Kidney (tissue), 14 donors: ENCODE data around the gene KRTAP10-3. TPM values are rescaled to one million over a fixed set of nuclear protein-coding genes. Genes with fewer than 3 reads are reported as not detected.
A peak's percentile ranks its signal among the peaks of the same experiment; 100 is the strongest.

Source experiments
- DNase-seq, 5 donors: peaks; one replicate each; pipeline ENCODE4 v3.0.0-alpha.2; 2013 to 2020
- FAIRE-seq: peaks from 2 replicates; lab custom pipeline; 2012; peaks lifted over from hg19 to GRCh38; lab: Jason Lieb, UNC
- H3K27ac ChIP-seq, 2 donors: one replicate each; pipeline ENCODE4 v1.7.0; 2013; ENCODE audit warnings: low read depth in 2 of 2, low read length in 2 of 2, inconsistent platforms in 1 of 2
- H3K27me3 ChIP-seq: one replicate; pipeline ENCODE4 v1.7.1; 2013; ENCODE audit warnings: low read length, inconsistent platforms; ENCODE audit not compliant: control insufficient read depth, insufficient read depth
- H3K36me3 ChIP-seq, 3 donors: one replicate each; pipeline versions ENCODE4 v1.7.0 to v1.7.1; 2013; ENCODE audit warnings: low read length in 3 of 3, control low read depth in 1 of 3, inconsistent platforms in 1 of 3; ENCODE audit not compliant: insufficient read depth in 3 of 3, control insufficient read depth in 2 of 3
- H3K4me1 ChIP-seq, 3 donors: one replicate each; pipeline versions ENCODE4 v1.7.0 to v1.7.1; 2013; ENCODE audit warnings: low read length in 3 of 3, inconsistent platforms in 1 of 3, low read depth in 1 of 3; ENCODE audit not compliant: control insufficient read depth in 2 of 3, insufficient read depth in 2 of 3
- H3K4me3 ChIP-seq, 3 donors: one replicate each; pipeline versions ENCODE4 v1.7.0 to v1.8.1; 2013; ENCODE audit warnings: low read length in 3 of 3, control low read depth in 1 of 3, inconsistent platforms in 1 of 3
- H3K9ac ChIP-seq, 3 donors: one replicate each; pipeline versions ENCODE4 v1.7.0 to v1.7.1; 2013; ENCODE audit warnings: low read length in 3 of 3, control low read depth in 1 of 3, inconsistent platforms in 1 of 3
- H3K9me3 ChIP-seq, 3 donors: one replicate each; pipeline versions ENCODE4 v1.7.0 to v1.7.1; 2013; ENCODE audit warnings: low read length in 3 of 3, control low read depth in 1 of 3, inconsistent platforms in 1 of 3; ENCODE audit not compliant: control insufficient read depth in 2 of 3, insufficient read depth in 1 of 3
- intact Hi-C: fragments of 100-400 bp; cut with DNase I; formaldehyde crosslinking; loops from one replicate; pipeline ENCODE4 v1.11.1; 2022
- polyA plus RNA-seq: library from polyadenylated mRNA; stranded (reverse); fragments of 350-450 nt; fragmentation: Illumina TruSeq; extraction: RNeasy Lipid Tissue Mini Kit (QIAGEN cat#74804); gene quantifications from one replicate; pipeline ENCODE4 v1.2.3, GENCODE V29; 2014; ENCODE audit warnings: low read depth, low replicate concordance; ENCODE audit not compliant: insufficient read depth
- total RNA-seq: library from RNA; stranded (reverse); fragmentation: NEBNext Ultra II Directional; extraction: Animal tissue kit (Norgen Biotek cat#: 25700); gene quantifications from one replicate; pipeline ENCODE4 v1.2.1, GENCODE V29; 2021
- TF ChIP-seq, protein P1 (sequence below): IDR thresholded peaks from 3 replicates; pipeline ENCODE4 v1.5.1; 2012; ENCODE audit warnings: mild to moderate bottlenecking, moderate library complexity, borderline replicate concordance; ENCODE audit not compliant: insufficient read depth; ENCODE audit errors: extremely low read depth
- donor health status: control.
- donor health status: control.
- donor health status: control.
- donor health status: control.
- donor health status: control.
- donor health status: DM: yes; HTN: yes; CAD: no.
- donor health status: Normal renal cell carcinoma (clear cell type).

Gene KRTAP10-3
- total and polyA plus RNA-seq, 2 donors from 2014 or later = not detected

DNA sequence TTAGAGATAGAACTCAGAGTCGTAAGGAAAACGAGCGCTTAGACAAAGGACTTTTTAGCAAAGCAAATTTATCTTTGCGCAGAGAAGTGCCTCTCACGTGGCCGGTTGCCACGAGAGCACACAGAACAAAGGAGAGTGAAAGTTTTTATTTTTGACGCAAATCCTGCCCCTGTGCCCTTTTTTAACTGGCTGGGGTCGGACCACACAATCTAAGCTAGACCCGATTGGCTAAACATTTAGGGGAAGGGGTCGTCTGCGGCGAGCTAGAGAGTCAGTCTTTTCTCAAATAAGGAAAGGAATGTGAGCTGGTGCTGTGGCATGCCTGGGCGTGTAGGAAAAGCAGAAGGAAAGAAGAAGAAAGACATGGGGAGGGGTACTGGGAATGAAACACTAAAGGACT lies 9.7 kb downstream of the KRTAP10-3 start:
- intact Hi-C loops = no loop called here
- Histone ChIP-seq H3K27me3 (no peaks in the 10 kb centered on the region), H3K27ac (no peak overlapping the region), H3K4me3 (no peak overlapping the region), H3K9me3 (no peaks in the 10 kb centered on the region), H3K4me1 (no peaks in the 10 kb centered on the region), H3K36me3 (no peaks in the 10 kb centered on the region), H3K9ac (no peak overlapping the region)
- TF ChIP-seq, protein P1, sequence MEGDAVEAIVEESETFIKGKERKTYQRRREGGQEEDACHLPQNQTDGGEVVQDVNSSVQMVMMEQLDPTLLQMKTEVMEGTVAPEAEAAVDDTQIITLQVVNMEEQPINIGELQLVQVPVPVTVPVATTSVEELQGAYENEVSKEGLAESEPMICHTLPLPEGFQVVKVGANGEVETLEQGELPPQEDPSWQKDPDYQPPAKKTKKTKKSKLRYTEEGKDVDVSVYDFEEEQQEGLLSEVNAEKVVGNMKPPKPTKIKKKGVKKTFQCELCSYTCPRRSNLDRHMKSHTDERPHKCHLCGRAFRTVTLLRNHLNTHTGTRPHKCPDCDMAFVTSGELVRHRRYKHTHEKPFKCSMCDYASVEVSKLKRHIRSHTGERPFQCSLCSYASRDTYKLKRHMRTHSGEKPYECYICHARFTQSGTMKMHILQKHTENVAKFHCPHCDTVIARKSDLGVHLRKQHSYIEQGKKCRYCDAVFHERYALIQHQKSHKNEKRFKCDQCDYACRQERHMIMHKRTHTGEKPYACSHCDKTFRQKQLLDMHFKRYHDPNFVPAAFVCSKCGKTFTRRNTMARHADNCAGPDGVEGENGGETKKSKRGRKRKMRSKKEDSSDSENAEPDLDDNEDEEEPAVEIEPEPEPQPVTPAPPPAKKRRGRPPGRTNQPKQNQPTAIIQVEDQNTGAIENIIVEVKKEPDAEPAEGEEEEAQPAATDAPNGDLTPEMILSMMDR = no peak
- FAIRE-seq = no peak
- DNase-seq = peak in 1 of 5 donors; percentile 38

DNA sequence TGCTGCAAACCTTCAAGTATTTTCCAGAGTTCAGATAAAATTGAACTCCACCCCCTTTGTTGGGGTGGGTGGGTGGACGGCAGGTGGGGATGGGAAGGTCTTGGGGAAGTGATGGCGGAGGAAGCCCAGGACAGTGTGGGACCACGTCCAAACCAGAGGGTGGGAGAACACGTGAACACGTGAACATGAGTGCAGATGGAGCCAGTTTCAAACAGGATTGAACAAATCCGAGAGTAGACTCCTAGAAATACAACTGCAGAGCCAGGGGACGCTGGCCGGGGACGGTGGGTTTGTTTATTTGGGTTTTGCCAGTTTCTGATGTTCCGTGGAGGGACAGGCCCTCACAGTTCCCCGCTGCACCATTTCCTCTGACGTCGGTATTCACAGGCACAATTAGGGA lies 10.2 kb downstream of the KRTAP10-3 start:
- Histone ChIP-seq H3K4me1 (no peaks in the 10 kb centered on the region), H3K4me3 (no peak overlapping the region), H3K27ac (no peak overlapping the region), H3K27me3 (no peaks in the 10 kb centered on the region), H3K9ac (no peak overlapping the region), H3K36me3 (no peaks in the 10 kb centered on the region), H3K9me3 (no peaks in the 10 kb centered on the region)
- TF ChIP-seq, protein P1 = no peak
- FAIRE-seq = no peak
- DNase-seq = no peak
- intact Hi-C loops = no loop called here

DNA sequence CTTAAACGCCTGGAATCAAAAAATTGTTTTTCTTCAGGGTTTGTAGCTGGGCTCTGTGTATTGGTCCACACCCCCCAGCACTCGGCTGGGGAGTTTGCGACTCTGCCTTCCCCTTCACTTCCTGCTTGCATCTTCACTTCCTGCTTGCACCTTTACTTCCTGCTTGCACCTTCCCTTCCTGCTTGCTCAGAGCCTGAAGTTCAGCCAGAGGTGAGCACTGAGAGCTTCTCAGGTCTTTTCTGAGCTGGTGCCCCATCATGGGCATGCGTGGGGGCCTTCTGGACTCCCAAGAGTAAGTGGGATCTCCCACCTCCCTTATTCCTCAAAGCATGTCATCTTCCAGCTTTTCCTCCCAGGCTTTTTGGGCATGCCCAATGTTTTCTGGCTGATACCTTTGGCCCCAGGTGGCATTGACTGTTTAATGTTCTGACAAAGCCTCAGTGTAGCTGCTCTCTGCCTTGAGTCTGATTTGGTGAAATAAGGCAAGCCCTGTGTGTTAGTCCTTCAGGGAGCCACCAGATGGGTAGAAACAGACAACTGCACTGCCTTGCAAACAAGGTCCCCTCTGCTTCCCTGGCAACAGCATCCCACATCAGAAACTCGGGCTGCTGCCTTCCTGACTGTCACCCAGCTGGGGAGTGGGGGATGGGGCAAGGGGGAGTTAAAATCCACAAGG lies 10.8 kb downstream of the KRTAP10-3 start:
- Histone ChIP-seq H3K27ac (no peak overlapping the region), H3K4me3 (no peak overlapping the region), H3K9me3 (peaks cover 0 to 2% (median 0%) of the 10 kb centered on the region in 3 donors), H3K9ac (no peak overlapping the region), H3K36me3 (no peaks in the 10 kb centered on the region), H3K4me1 (no peaks in the 10 kb centered on the region), H3K27me3 (no peaks in the 10 kb centered on the region)
- intact Hi-C loops = no loop called here
- no peak for DNase-seq
- FAIRE-seq = no peak
- TF ChIP-seq, protein P1 = no peak
